Measurements from ENCODE around the gene FIBIN. TPM values are rescaled to one million over a fixed set of nuclear protein-coding genes. Genes with fewer than 3 reads are reported as not detected.

Gene FIBIN
- total and polyA plus RNA-seq, 2 experiments from 2014 or later, result 36.5 to 36.7 TPM

GRCh38 chr11:27025957-27026733 is 32.2 kb downstream of the FIBIN start:
- Histone ChIP-seq H3K79me2 (no peaks in the 10 kb centered on the region), H3K4me3 (no peak overlapping the region), H3K4me1 (ENCODE audit: insufficient read depth) (peaks cover 10% of the 10 kb centered on the region), H2AFZ (no peak overlapping the region), H3K9me3 (ENCODE audit: low read depth) (no peaks in the 10 kb centered on the region), H3K27me3 (no peaks in the 10 kb centered on the region), H3K27ac (no peak overlapping the region), H4K20me1 (ENCODE audit: insufficient read depth, poor library complexity, severe bottlenecking) (no peaks in the 10 kb centered on the region), H3K36me3 (replicated peaks; ENCODE audit: insufficient read depth, low read depth) (no peaks in the 10 kb centered on the region), H3K9me2 (replicated peaks; ENCODE audit: insufficient read depth) (no peaks in the 10 kb centered on the region), H3K4me2 (no peak overlapping the region)
- DNase-seq (ENCODE audit: low spot score), result no peak
- TF ChIP-seq CTCF (IDR thresholded peaks at IDR 0.05; ENCODE audit: poor library complexity) (no peak), EZH2 (IDR thresholded peaks at IDR 0.05; ENCODE audit: borderline replicate concordance) (no peak), EZH2phosphoT487 (IDR thresholded peaks at IDR 0.05; ENCODE audit: low read depth, severe bottlenecking, unreplicated experiment) (no peak)
- 71% methylated on average over 8 of the region's 8 CpGs for WGBS (ENCODE audit: low lambda C conversion rate, missing lambda C conversion rate)

- Histone ChIP-seq H3K27ac (peak overlapping the region; percentile 23), H2AFZ (no peak overlapping the region), H3K36me3 (replicated peaks; ENCODE audit: insufficient read depth, low read depth) (no peaks in the 10 kb centered on the region), H4K20me1 (ENCODE audit: insufficient read depth, poor library complexity, severe bottlenecking) (no peaks in the 10 kb centered on the region), H3K9me3 (ENCODE audit: low read depth) (no peaks in the 10 kb centered on the region), H3K79me2 (no peaks in the 10 kb centered on the region), H3K9me2 (replicated peaks; ENCODE audit: insufficient read depth) (no peaks in the 10 kb centered on the region), H3K27me3 (no peaks in the 10 kb centered on the region), H3K4me1 (ENCODE audit: insufficient read depth) (peaks cover 6% of the 10 kb centered on the region), H3K4me3 (no peak overlapping the region), H3K4me2 (peak overlapping the region; percentile 12)
- 56% methylated on average over 1 of the region's 1 CpG for WGBS (ENCODE audit: low lambda C conversion rate, missing lambda C conversion rate)
- DNase-seq (ENCODE audit: low spot score), result no peak
- TF ChIP-seq EZH2phosphoT487 (IDR thresholded peaks at IDR 0.05; ENCODE audit: low read depth, severe bottlenecking, unreplicated experiment), result no peak
- TF ChIP-seq CTCF (IDR thresholded peaks at IDR 0.05; ENCODE audit: poor library complexity), result no peak
- no peak for TF ChIP-seq EZH2 (IDR thresholded peaks at IDR 0.05; ENCODE audit: borderline replicate concordance)
Observed at GRCh38 chr11:27028561-27028965, 34.7 kb downstream of the FIBIN start.

- Histone ChIP-seq H3K4me1 (ENCODE audit: insufficient read depth) (peaks cover 5% of the 10 kb centered on the region), H3K27ac (no peak overlapping the region), H3K9me3 (ENCODE audit: low read depth) (peaks cover under 1% of the 10 kb centered on the region), H3K4me3 (no peak overlapping the region), H3K36me3 (replicated peaks; ENCODE audit: insufficient read depth, low read depth) (no peaks in the 10 kb centered on the region), H3K27me3 (no peaks in the 10 kb centered on the region), H2AFZ (no peak overlapping the region), H3K4me2 (no peak overlapping the region), H3K79me2 (no peaks in the 10 kb centered on the region), H3K9me2 (replicated peaks; ENCODE audit: insufficient read depth) (no peaks in the 10 kb centered on the region), H4K20me1 (ENCODE audit: insufficient read depth, poor library complexity, severe bottlenecking) (no peaks in the 10 kb centered on the region)
- TF ChIP-seq CTCF (IDR thresholded peaks at IDR 0.05; ENCODE audit: poor library complexity) (no peak), EZH2 (IDR thresholded peaks at IDR 0.05; ENCODE audit: borderline replicate concordance) (no peak), EZH2phosphoT487 (IDR thresholded peaks at IDR 0.05; ENCODE audit: low read depth, severe bottlenecking, unreplicated experiment) (no peak)
- 100% methylated on average over 1 of the region's 1 CpG for WGBS (ENCODE audit: low lambda C conversion rate, missing lambda C conversion rate)
- no peak for DNase-seq (ENCODE audit: low spot score)
Observed at GRCh38 chr11:27029966-27030365, 36.1 kb downstream of the FIBIN start.

Data from hepatocyte (in vitro differentiated cells).